Endothelial cell of umbilical vein (primary cell): ENCODE measurements around the gene SLC22A25. TPM values are rescaled to one million over a fixed set of nuclear protein-coding genes. Genes with fewer than 3 reads are reported as not detected.

ENCODE experiments used
- BruUV-seq: library from RNA; stranded (reverse); fragments of 400-500 nt; replicated peaks from 2 replicates; lab custom pipeline; 2021; lab: Mats Ljungman, UMichigan
- CTCF ChIA-PET: fragments of 300-600, 350-600 bp; sonication (Branson Sonifier 250); formaldehyde crosslinking; loops from one replicate; lab custom pipeline; 2021; ENCODE audit warnings: antibody characterized with exemption, inconsistent platforms; lab: Charles Lee
- POLR2A ChIA-PET: fragments of 300-600, 350-600 bp; sonication (Branson Sonifier 250); formaldehyde crosslinking; loops from one replicate; lab custom pipeline; 2021; ENCODE audit warnings: antibody characterized with exemption, inconsistent platforms; lab: Charles Lee
- DNase-seq: peaks from one replicate; pipeline ENCODE4 v3.0.0-alpha.2; 2011; ENCODE audit warnings: low read depth, low spot score
- FAIRE-seq: peaks from 2 replicates; lab custom pipeline; 2011; peaks lifted over from hg19 to GRCh38; lab: Jason Lieb, UNC
- H2AFZ ChIP-seq: 2 replicates; pipeline ENCODE4 v1.6.0; 2012; ENCODE audit warnings: low read depth, low read length, control low read depth, inconsistent platforms
- H3K27ac ChIP-seq: 2 replicates; pipeline ENCODE4 v1.5.1; 2011; ENCODE audit warnings: low read depth, mild to moderate bottlenecking, control low read depth, low read length, moderate library complexity; ENCODE audit not compliant: insufficient read depth
- H3K27me3 ChIP-seq, 2 experiments: 2 replicates each; pipeline versions ENCODE4 v1.6.0 to v1.6.1; 2011; ENCODE audit warnings: low read length in 2 of 2, mixed read lengths in 1 of 2; ENCODE audit not compliant: control insufficient read depth in 2 of 2, insufficient read depth in 2 of 2
- H3K36me3 ChIP-seq, 2 experiments: 2 replicates in 1 of 2; 3 replicates in 1 of 2; pipeline ENCODE4 v1.5.1; 2011; ENCODE audit warnings: low read length in 2 of 2, mild to moderate bottlenecking in 1 of 2, moderate library complexity in 1 of 2; ENCODE audit not compliant: control insufficient read depth in 2 of 2, insufficient read depth in 2 of 2; ENCODE audit errors: extremely low read depth in 1 of 2
- H3K4me1 ChIP-seq: 3 replicates; pipeline ENCODE4 v1.5.1; 2011; ENCODE audit warnings: mild to moderate bottlenecking, low read length; ENCODE audit not compliant: control insufficient read depth, insufficient read depth; ENCODE audit errors: extremely low read depth
- H3K4me2 ChIP-seq: 2 replicates; pipeline ENCODE4 v1.6.1; 2011; ENCODE audit warnings: low read length, control low read depth, mixed read lengths; ENCODE audit not compliant: insufficient read depth
- H3K4me3 ChIP-seq, 3 experiments: fragments of 200-600 bp in 1 of 3; sonication (generic), shearing (Covaris generic) in 1 of 3; replicated peaks in 1 of 3; 2 replicates each; pipeline ENCODE4 v1.5.1; 2011 to 2016; ENCODE audit warnings: control low read depth in 3 of 3, low read length in 3 of 3, mild to moderate bottlenecking in 2 of 3, inconsistent platforms in 1 of 3, low read depth in 1 of 3, moderate library complexity in 1 of 3; ENCODE audit not compliant: insufficient read depth in 1 of 3
- H3K79me2 ChIP-seq: 2 replicates; pipeline ENCODE4 v1.6.0; 2012; ENCODE audit warnings: low read length, inconsistent platforms; ENCODE audit not compliant: control insufficient read depth, insufficient read depth
- H3K9ac ChIP-seq: replicated peaks from 2 replicates; pipeline ENCODE3; 2011; ENCODE audit warnings: low read length, control low read depth; ENCODE audit not compliant: insufficient read depth; ENCODE audit errors: extremely low read depth
- H3K9me1 ChIP-seq: replicated peaks from 3 replicates; pipeline ENCODE4 v1.6.0; 2011; ENCODE audit warnings: mild to moderate bottlenecking, low read length; ENCODE audit not compliant: control insufficient read depth, insufficient read depth; ENCODE audit errors: extremely low read depth
- H3K9me3 ChIP-seq: replicated peaks from 2 replicates; pipeline ENCODE4 v1.5.1; 2012; ENCODE audit warnings: low read length, inconsistent platforms; ENCODE audit not compliant: control insufficient read depth, insufficient read depth
- H4K20me1 ChIP-seq: replicated peaks from 2 replicates; pipeline ENCODE3; 2011; ENCODE audit warnings: mild to moderate bottlenecking, low read length; ENCODE audit not compliant: control insufficient read depth, insufficient read depth; ENCODE audit errors: extremely low read depth
- EZH2 ChIP-seq: IDR thresholded peaks from 2 replicates; pipeline ENCODE4 v1.6.1; 2012; ENCODE audit warnings: borderline replicate concordance, low read depth, mild to moderate bottlenecking, moderate library complexity, low read length, inconsistent platforms; ENCODE audit not compliant: severe bottlenecking
- FOS ChIP-seq: IDR thresholded peaks from 2 replicates; pipeline ENCODE4 v1.6.1; 2011; ENCODE audit warnings: mild to moderate bottlenecking, low read length, moderate library complexity, borderline replicate concordance; ENCODE audit not compliant: insufficient read depth
- GATA2 ChIP-seq: IDR thresholded peaks from 2 replicates; pipeline ENCODE4 v1.7.0; 2011; ENCODE audit warnings: low read depth, mild to moderate bottlenecking, moderate library complexity, mixed read lengths, low read length; ENCODE audit not compliant: insufficient read length, insufficient read depth
- JUN ChIP-seq: IDR thresholded peaks from 2 replicates; pipeline ENCODE4 v1.6.1; 2011; ENCODE audit warnings: borderline replicate concordance, low read depth; ENCODE audit not compliant: insufficient read length, insufficient read depth
- MYC ChIP-seq: IDR thresholded peaks from one replicate; pipeline ENCODE4 v1.6.1; 2011; ENCODE audit warnings: mild to moderate bottlenecking, low read depth, low read length
- POLR2A ChIP-seq: IDR thresholded peaks from 2 replicates; pipeline ENCODE4 v1.6.1; 2012; ENCODE audit warnings: low read depth, mild to moderate bottlenecking, control low read depth, low read length
- POLR2AphosphoS5 ChIP-seq: IDR thresholded peaks from 2 replicates; pipeline ENCODE4 v1.6.1; 2012; ENCODE audit warnings: low read depth, mild to moderate bottlenecking, control low read depth, low read length, moderate library complexity; ENCODE audit not compliant: insufficient read depth
- dilution Hi-C: fragments of 300-500 bp; cut with MboI; formaldehyde crosslinking; loops from one replicate; pipeline ENCODE4 v1.15.0; 2019; ENCODE audit warnings: low sequenced_read_pairs; ENCODE audit not compliant: extremely low pct_ligation_motif_present
- intact Hi-C: fragments of 100-400 bp; cut with micrococcal nuclease; formaldehyde crosslinking; loops from one replicate; pipeline ENCODE4 v1.10.0; 2022
- polyA plus RNA-seq, 4 experiments: library from polyadenylated mRNA; depleted of rRNA in 3 of 4; stranded (reverse) in 3 of 4; unstranded in 1 of 4; fragments of >200 nt; gene quantifications; 2 replicates each; pipeline versions ENCODE4 v1.2.1 to v1.2.3, GENCODE V29; 2011 to 2012; ENCODE audit warnings: missing spikeins in 1 of 4
- total RNA-seq: library from RNA; stranded (reverse); gene quantifications from 2 replicates; pipeline ENCODE4 v1.2.3, GENCODE V29; 2021
- TF ChIP-seq, protein P1 (sequence below), 2 donors: IDR thresholded peaks; 1 replicate in 1 of 2; 2 replicates in 1 of 2; pipeline ENCODE4 v1.5.1; 2011; ENCODE audit warnings: low read length in 2 of 2, mild to moderate bottlenecking in 2 of 2, moderate library complexity in 2 of 2, control low read depth in 1 of 2, inconsistent platforms in 1 of 2, low read depth in 1 of 2; ENCODE audit not compliant: insufficient read depth in 1 of 2; ENCODE audit errors: extremely low read depth in 1 of 2
- TF ChIP-seq, protein P2 (sequence below): IDR thresholded peaks from 2 replicates; pipeline ENCODE4 v1.6.1; 2011; ENCODE audit not compliant: insufficient read depth, insufficient read length

The SLC22A25 gene
- total and polyA plus RNA-seq, 2 donors (not counting 3 experiments of a cell fraction or from before 2014, with no cell fraction given), result not detected

- no peaks in the 10 kb centered on the region for H4K20me1 ChIP-seq
Observed at GRCh38 chr11:63214093-63214492, 29.3 kb downstream of the SLC22A25 start.

More at GRCh38 chr11:63214093-63214492, 29.3 kb downstream of the SLC22A25 start:
- TF ChIP-seq GATA2 (no peak), MYC (no peak), POLR2A (no peak), JUN (no peak), EZH2 (no peak), POLR2AphosphoS5 (no peak), FOS (no peak)
- TF ChIP-seq, protein P1, sequence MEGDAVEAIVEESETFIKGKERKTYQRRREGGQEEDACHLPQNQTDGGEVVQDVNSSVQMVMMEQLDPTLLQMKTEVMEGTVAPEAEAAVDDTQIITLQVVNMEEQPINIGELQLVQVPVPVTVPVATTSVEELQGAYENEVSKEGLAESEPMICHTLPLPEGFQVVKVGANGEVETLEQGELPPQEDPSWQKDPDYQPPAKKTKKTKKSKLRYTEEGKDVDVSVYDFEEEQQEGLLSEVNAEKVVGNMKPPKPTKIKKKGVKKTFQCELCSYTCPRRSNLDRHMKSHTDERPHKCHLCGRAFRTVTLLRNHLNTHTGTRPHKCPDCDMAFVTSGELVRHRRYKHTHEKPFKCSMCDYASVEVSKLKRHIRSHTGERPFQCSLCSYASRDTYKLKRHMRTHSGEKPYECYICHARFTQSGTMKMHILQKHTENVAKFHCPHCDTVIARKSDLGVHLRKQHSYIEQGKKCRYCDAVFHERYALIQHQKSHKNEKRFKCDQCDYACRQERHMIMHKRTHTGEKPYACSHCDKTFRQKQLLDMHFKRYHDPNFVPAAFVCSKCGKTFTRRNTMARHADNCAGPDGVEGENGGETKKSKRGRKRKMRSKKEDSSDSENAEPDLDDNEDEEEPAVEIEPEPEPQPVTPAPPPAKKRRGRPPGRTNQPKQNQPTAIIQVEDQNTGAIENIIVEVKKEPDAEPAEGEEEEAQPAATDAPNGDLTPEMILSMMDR (IDR thresholded peaks at IDR 0.05; ENCODE audit: extremely low read depth in 1 of 2, insufficient read depth in 1 of 2, low read depth in 1 of 2, low read length in 2 of 2), result no peak
- TF ChIP-seq, protein P2, sequence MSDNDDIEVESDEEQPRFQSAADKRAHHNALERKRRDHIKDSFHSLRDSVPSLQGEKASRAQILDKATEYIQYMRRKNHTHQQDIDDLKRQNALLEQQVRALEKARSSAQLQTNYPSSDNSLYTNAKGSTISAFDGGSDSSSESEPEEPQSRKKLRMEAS, result no peak
- CTCF ChIA-PET, result interaction anchor here (1.1 to 4.0 kb wide), 7 partner anchors 22 to 308 kb away, joined by 3 to 82 read pairs (median 6); no protein-coding TSS in a partner anchor
- Histone ChIP-seq H3K4me2 (no peak overlapping the region), H3K27ac (no peak overlapping the region), H3K79me2 (no peaks in the 10 kb centered on the region), H3K4me1 (no peaks in the 10 kb centered on the region), H3K27me3 (peaks cover 0 to 4% of the 10 kb centered on the region in 2 experiments), H3K4me3 (no peak overlapping the region), H3K9me1 (no peaks in the 10 kb centered on the region), H3K9ac (no peak overlapping the region), H3K9me3 (no peaks in the 10 kb centered on the region), H3K36me3 (no peaks in the 10 kb centered on the region), H2AFZ (no peak overlapping the region)
- no TSS peak for BruUV-seq
- dilution Hi-C loops, result no loop called here
- no peak for DNase-seq
- intact Hi-C loops, result loop anchor here (5.0 to 10.0 kb wide), 3 partner anchors 67 to 421 kb away; no protein-coding TSS in a partner anchor
- no peak for FAIRE-seq
- POLR2A ChIA-PET, result no interaction called here
